AG04449 (cell line): ENCODE measurements around the gene SCFD2.
"Not testable (repeated sequence)": the region's sequence is repeated elsewhere in the genome, so short reads cannot be mapped to it uniquely, and the experiment has no call there.

Experiments
- CTCF ChIA-PET: fragments of 350-600 bp; formaldehyde crosslinking; extraction: SDS; loops from one replicate; lab custom pipeline; 2021; ENCODE audit warnings: antibody characterized with exemption; lab: Yijun Ruan, JAX
- POLR2A ChIA-PET: fragments of 400-600, 350-600 bp; formaldehyde crosslinking; extraction: SDS; loops from one replicate; lab custom pipeline; 2020; ENCODE audit warnings: antibody characterized with exemption, inconsistent platforms; lab: Yijun Ruan, JAX
- DNase-seq: peaks from one replicate; pipeline ENCODE4 v3.0.0-alpha.2; 2010; ENCODE audit warnings: low read depth, low spot score
- H3K4me3 ChIP-seq: 2 replicates; pipeline ENCODE4 v1.5.1; 2011; ENCODE audit warnings: low read depth, mild to moderate bottlenecking, control low read depth, low read length
- TF ChIP-seq, protein P1 (sequence below): IDR thresholded peaks from one replicate; pipeline ENCODE4 v1.5.1; 2011; ENCODE audit warnings: mild to moderate bottlenecking, moderate library complexity, low read length, control low read depth, inconsistent platforms; ENCODE audit not compliant: insufficient read depth; ENCODE audit errors: missing control alignments

The SCFD2 gene

DNA sequence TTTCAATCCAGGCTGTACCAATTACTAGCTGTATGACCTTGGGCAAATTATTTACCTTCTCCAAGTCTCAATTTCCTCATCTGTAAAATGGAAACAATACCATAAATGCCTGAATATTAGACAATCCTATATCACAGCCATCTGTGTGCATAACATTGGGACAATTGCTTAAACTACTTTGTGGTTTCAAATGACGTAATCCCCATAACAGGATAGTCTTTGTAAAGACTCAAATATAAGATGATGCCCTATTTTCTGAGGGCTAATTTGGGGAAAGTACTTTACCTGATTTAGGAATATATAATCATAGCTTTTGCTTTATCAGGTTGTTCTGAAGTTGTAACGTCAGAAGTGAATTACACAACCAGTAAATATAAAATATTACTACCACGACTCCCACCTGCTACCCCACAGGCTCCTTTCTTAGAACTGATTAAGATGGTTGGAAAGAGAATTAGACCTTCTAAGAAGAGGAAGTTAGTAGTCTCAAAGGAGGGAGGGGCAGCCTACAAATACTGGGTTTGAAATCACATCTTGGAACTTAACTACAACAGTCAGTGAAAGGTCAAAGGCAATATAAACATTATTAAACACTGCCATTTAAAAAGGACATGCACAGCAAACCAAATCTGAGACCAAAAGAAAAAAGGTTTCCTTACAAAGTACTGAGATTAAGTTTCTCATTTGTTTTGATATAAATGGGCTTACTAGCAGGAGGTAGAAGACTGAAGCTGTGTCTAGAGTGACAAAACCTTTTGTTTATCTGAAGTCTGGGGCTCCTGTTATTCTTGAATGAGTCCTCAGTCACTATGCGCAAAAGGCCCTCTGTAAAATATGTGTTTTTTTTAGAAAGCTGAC, 215.0 kb downstream of the SCFD2 start:
- DNase-seq = no peak
- TF ChIP-seq, protein P1, sequence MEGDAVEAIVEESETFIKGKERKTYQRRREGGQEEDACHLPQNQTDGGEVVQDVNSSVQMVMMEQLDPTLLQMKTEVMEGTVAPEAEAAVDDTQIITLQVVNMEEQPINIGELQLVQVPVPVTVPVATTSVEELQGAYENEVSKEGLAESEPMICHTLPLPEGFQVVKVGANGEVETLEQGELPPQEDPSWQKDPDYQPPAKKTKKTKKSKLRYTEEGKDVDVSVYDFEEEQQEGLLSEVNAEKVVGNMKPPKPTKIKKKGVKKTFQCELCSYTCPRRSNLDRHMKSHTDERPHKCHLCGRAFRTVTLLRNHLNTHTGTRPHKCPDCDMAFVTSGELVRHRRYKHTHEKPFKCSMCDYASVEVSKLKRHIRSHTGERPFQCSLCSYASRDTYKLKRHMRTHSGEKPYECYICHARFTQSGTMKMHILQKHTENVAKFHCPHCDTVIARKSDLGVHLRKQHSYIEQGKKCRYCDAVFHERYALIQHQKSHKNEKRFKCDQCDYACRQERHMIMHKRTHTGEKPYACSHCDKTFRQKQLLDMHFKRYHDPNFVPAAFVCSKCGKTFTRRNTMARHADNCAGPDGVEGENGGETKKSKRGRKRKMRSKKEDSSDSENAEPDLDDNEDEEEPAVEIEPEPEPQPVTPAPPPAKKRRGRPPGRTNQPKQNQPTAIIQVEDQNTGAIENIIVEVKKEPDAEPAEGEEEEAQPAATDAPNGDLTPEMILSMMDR = no peak
- CTCF ChIA-PET = interaction anchor here (1.6 kb wide), 1 partner anchor 1083 kb away, joined by 4 read pairs; no protein-coding TSS in a partner anchor
- H3K4me3 ChIP-seq = no peak overlapping the region
- POLR2A ChIA-PET = no interaction called here

DNA sequence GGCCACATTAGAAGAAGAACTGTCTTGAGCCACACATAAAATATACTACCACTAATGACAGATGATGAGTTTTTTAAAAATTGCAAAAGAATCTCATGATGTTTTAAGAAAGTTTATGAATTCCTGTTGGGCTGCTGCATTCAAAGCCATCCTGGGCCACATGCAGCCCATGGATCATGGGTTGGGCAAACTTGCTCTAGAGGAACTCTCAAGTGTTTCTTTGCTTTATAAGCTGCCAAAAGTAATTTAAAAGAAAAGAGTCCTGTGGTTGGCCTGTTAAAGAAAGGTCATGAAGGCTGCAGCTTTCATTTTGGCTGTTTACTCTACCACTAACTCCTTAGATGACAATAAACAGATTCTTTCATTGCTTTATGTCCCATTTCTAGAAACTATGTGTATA, 218.2 kb downstream of the SCFD2 start:
- H3K4me3 ChIP-seq = no peak overlapping the region
- DNase-seq = no peak
- CTCF ChIA-PET = no interaction called here
- POLR2A ChIA-PET = no interaction called here
- TF ChIP-seq, protein P1 = no peak

DNA sequence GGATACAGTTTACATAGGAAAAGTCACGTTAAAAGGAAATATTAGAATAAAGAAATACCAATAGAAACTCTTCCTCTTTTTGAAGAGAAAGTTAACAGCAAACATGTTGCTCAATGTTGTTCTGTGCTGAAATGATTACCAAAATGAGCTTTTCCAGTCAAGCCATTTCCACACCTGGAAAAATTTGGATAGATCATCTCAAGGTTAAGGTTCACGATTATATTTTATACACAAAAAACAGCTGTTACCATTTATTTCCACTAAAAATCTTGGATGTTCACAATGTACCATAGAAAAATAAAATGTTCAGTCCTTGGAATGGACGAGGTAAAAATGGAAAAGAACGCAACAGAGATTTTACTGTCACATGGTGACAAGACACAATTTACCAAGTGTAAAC, 218.7 kb downstream of the SCFD2 start:
- TF ChIP-seq, protein P1 = no peak
- no peak for DNase-seq
- ChIA-PET POLR2A (no interaction called here), CTCF (no interaction called here)
- no peak overlapping the region for H3K4me3 ChIP-seq

DNA sequence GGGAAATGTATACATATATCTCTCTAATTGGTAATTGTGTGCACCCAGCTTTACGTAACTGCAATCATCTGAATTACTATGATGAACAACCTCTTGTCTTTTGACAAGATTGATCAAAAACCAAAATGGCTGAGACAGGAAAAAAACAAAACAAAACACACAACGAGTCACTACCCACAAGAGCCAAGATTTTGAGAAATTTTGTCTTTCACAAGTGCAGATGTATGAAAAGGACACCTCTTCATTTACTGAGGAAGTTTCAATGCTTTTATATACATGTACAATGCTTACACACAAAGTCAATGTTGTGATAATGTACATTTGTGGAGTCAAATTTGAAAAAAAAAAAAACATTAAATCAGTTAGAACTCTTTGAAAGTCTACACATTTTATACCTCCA, 224.6 kb downstream of the SCFD2 start:
- POLR2A ChIA-PET = no interaction called here
- TF ChIP-seq, protein P1 = no peak
- no peak overlapping the region for H3K4me3 ChIP-seq
- DNase-seq = no peak
- CTCF ChIA-PET = interaction anchor here (1.2 kb wide), 2 partner anchors 11 to 56 kb away, joined by 3 read pairs; no protein-coding TSS in a partner anchor

DNA sequence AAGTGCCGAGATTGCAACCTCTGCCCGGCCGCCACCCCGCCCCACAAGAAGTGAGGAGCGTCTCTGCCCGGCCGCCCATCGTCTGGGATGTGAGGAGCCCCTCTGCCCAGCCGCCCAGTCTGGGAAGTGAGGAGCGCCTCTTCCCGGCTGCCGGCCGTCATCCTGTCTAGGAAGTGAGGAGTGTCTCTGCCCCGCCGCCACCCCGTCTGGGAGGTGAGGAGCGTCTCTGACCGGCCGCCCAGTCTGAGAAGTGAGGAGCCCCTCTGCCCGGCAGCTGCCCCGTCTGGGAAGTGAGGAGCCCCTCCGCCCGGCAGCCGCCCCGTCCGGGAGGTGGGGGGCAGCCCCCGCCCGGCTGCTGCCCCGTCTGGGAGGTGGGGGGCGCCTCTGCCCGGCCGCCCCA, 226.6 kb downstream of the SCFD2 start:
- DNase-seq, H3K4me3 ChIP-seq, POLR2A ChIA-PET, CTCF ChIA-PET: not testable (repeated sequence)

DNA sequence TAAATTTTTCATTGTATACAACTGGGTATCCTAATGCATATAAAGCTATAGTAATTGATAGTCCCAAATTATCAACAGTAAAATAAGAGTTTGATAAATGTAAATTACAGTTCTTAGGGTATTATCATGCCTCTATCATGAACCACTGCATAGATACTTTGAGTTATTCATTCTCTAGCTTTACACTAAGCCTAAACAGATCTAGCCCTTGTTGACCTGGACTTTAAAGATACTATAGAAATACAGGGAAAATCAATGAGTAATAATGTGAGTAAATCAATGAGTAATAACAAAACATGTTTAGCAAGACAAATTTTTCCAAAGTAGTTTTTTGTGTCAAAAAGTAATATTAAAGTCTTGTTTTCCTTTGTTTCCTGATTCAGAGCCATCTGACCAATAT, 228.4 kb downstream of the SCFD2 start:
- no peak overlapping the region for H3K4me3 ChIP-seq
- POLR2A ChIA-PET = no interaction called here
- CTCF ChIA-PET = no interaction called here
- TF ChIP-seq, protein P1 = no peak
- no peak for DNase-seq

DNA sequence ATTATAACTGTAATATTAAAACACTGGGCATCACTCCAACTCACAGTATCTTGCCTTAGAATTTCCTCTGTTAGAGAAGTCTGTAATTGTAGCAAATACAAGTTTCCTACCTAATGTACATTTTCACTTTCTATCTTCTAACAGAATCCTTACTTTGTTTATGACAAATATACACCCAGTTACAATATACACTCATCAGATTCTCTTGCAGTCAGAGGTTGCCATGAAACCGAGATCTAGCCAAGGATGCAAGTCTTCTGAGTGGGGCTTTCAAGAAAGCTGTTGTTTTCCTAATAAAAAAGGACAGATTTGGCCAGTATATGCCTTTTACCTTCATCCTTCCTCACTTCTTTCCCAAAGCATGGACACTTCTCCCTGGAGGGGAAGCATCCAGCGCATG, 228.9 kb downstream of the SCFD2 start:
- ChIA-PET POLR2A (no interaction called here), CTCF (no interaction called here)
- H3K4me3 ChIP-seq = no peak overlapping the region
- DNase-seq = no peak
- TF ChIP-seq, protein P1 = no peak
